GM19025 (cell line): ENCODE results near the gene DNAJC8.

Experiments
- ATAC-seq: cut with Tn5 transposase; IDR thresholded peaks from one replicate; pipeline ENCODE4 v1.9.1; 2021; ENCODE audit warnings: mild to moderate bottlenecking, low read depth, moderate library complexity; ENCODE audit not compliant: unreplicated experiment

The DNAJC8 gene

GRCh38 chr1:28232558-28233263 lies at the start of gene DNAJC8:
DNAJC8 (minus strand) TSS chr1:28233029; CDS start chr1:28232998, 31 bp downstream.
- peak; percentile 34 for ATAC-seq

- no peak for ATAC-seq
Measured at GRCh38 chr1:28281608-28282425, 49.0 kb upstream of the DNAJC8 start.

GRCh38 chr1:28280977-28281381 lies 48.1 kb upstream of the DNAJC8 start:
- ATAC-seq, result no peak

- no peak for ATAC-seq
Measured at GRCh38 chr1:28280501-28280900, 47.7 kb upstream of the DNAJC8 start.

- no peak for ATAC-seq
Measured at GRCh38 chr1:28279721-28280120, 46.9 kb upstream of the DNAJC8 start.

GRCh38 chr1:28278763-28279162 lies 45.9 kb upstream of the DNAJC8 start:
- no peak for ATAC-seq

GRCh38 chr1:28273216-28273860 lies 40.5 kb upstream of the DNAJC8 start:
- no peak for ATAC-seq

GRCh38 chr1:28272215-28272852 lies 39.5 kb upstream of the DNAJC8 start:
- no peak for ATAC-seq

GRCh38 chr1:28269529-28269928 lies 36.7 kb upstream of the DNAJC8 start:
- ATAC-seq, result no peak

GRCh38 chr1:28267633-28268032 lies 34.8 kb upstream of the DNAJC8 start:
- ATAC-seq, result no peak

- ATAC-seq, result no peak
Measured at GRCh38 chr1:28266920-28267322, 34.1 kb upstream of the DNAJC8 start.

- ATAC-seq, result no peak
Measured at GRCh38 chr1:28265577-28265976, 32.7 kb upstream of the DNAJC8 start.

- ATAC-seq, result no peak
Measured at GRCh38 chr1:28264897-28265296, 32.1 kb upstream of the DNAJC8 start.

- ATAC-seq, result no peak
Measured at GRCh38 chr1:28260803-28261174, 28.0 kb upstream of the DNAJC8 start.

- no peak for ATAC-seq
Measured at GRCh38 chr1:28259934-28260802, 27.3 kb upstream of the DNAJC8 start.

- peak; percentile 98 for ATAC-seq
Measured at GRCh38 chr1:28259252-28259933, 26.6 kb upstream of the DNAJC8 start, which contains the start of gene SESN2. SESN2 (plus strand) TSS chr1:28259518; CDS start chr1:28259848, 330 bp downstream.

- ATAC-seq, result no peak
Measured at GRCh38 chr1:28258628-28259251, 25.9 kb upstream of the DNAJC8 start.

- ATAC-seq, result no peak
Measured at GRCh38 chr1:28257736-28258135, 24.9 kb upstream of the DNAJC8 start.
